Keratinocyte (primary cell): ENCODE results near the gene CDK3.

Experiments used
- EZH2 ChIP-seq: IDR thresholded peaks from one replicate; pipeline ENCODE4 v1.6.1; 2012; ENCODE audit warnings: inconsistent platforms, mild to moderate bottlenecking, low read length, moderate library complexity
- TF ChIP-seq, protein P1 (sequence below), 3 experiments: IDR thresholded peaks in 1 of 3; conservative IDR thresholded peaks in 1 of 3; optimal IDR thresholded peaks in 1 of 3; 2 replicates in 2 of 3; 3 replicates in 1 of 3; pipeline versions ENCODE3 to v1.5.1; 2011; ENCODE audit warnings: low read length in 3 of 3, mild to moderate bottlenecking in 3 of 3, moderate library complexity in 2 of 3, control low read depth in 1 of 3, inconsistent platforms in 1 of 3; ENCODE audit not compliant: insufficient read depth in 2 of 3; ENCODE audit errors: extremely low read depth in 1 of 3

DNA sequence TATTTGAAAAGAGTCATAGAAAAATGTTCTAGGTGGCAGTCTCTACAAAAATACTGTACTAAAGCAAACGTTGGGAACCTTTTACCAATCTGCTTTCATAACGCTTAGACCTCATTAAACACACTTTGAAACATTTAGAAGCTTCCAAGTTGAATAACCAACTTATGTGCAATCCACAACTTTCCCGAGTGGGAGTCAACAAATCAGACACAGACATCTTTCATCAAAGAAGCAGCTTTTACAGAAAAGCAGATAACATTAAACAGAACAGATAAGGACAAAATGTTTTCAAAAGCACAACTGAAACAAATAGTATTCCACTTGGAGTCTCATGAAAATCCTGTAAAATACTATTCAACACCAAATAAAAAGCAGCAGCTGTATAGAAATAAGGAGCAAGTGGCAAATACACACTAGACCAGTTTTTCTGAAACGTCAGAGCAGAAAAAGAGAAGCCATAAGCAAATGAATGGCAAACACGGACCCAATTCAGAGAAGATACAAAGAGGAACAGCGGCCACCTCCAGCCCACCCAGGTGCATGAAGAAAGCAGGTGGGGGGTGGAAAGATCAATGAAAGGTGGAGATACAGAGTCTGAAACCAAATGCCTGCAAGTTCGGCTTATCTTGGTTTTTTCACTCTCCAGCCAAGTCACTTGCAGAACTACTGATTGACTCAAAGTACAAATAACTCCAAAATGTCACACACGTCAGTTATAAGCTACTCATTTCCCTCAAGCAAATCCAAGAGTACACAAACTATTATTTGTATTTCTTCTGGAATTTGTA, 41.4 kb upstream of the CDK3 start:
- TF ChIP-seq, protein P1, sequence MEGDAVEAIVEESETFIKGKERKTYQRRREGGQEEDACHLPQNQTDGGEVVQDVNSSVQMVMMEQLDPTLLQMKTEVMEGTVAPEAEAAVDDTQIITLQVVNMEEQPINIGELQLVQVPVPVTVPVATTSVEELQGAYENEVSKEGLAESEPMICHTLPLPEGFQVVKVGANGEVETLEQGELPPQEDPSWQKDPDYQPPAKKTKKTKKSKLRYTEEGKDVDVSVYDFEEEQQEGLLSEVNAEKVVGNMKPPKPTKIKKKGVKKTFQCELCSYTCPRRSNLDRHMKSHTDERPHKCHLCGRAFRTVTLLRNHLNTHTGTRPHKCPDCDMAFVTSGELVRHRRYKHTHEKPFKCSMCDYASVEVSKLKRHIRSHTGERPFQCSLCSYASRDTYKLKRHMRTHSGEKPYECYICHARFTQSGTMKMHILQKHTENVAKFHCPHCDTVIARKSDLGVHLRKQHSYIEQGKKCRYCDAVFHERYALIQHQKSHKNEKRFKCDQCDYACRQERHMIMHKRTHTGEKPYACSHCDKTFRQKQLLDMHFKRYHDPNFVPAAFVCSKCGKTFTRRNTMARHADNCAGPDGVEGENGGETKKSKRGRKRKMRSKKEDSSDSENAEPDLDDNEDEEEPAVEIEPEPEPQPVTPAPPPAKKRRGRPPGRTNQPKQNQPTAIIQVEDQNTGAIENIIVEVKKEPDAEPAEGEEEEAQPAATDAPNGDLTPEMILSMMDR (optimal IDR thresholded peaks at IDR 0.05 in 1 of 3, IDR thresholded peaks at IDR 0.05 in 1 of 3, conservative IDR thresholded peaks at IDR 0.05 in 1 of 3; ENCODE audit: extremely low read depth in 1 of 3, insufficient read depth in 2 of 3, low read length in 3 of 3), result no peak
- no peak for TF ChIP-seq EZH2
